VCaP (cell line): ENCODE results near the gene RSRC1.
"Not testable (repeated sequence)": the region's sequence is repeated elsewhere in the genome, so short reads cannot be mapped to it uniquely, and the experiment has no call there.

ENCODE experiments used
- H3K27ac ChIP-seq: fragments of 450-650 bp; 2 replicates; pipeline ENCODE4 v1.5.1; 2017
- CTCF ChIP-seq: fragments of 450-650 bp; conservative IDR thresholded peaks from 2 replicates; pipeline ENCODE4 v1.5.1; 2017; ENCODE audit warnings: mild to moderate bottlenecking, moderate library complexity

RSRC1 gene

GRCh38 chr3:158210067-158210466 lies 100.2 kb downstream of the RSRC1 start:
- no peak for TF ChIP-seq CTCF
- H3K27ac ChIP-seq, result no peak overlapping the region

- TF ChIP-seq CTCF, result no peak
- H3K27ac ChIP-seq, result no peak overlapping the region
Measured at GRCh38 chr3:158213461-158213860, 103.6 kb downstream of the RSRC1 start.

- H3K27ac ChIP-seq, result no peak overlapping the region
- no peak for TF ChIP-seq CTCF
Measured at GRCh38 chr3:158217992-158218391, 108.1 kb downstream of the RSRC1 start.

- no peak overlapping the region for H3K27ac ChIP-seq
- no peak for TF ChIP-seq CTCF
Measured at GRCh38 chr3:158220575-158220974, 110.7 kb downstream of the RSRC1 start.

GRCh38 chr3:158221426-158221825 lies 111.5 kb downstream of the RSRC1 start:
- TF ChIP-seq CTCF, result no peak
- H3K27ac ChIP-seq, result no peak overlapping the region

GRCh38 chr3:158226429-158226828 lies 116.5 kb downstream of the RSRC1 start:
- H3K27ac ChIP-seq, result no peak overlapping the region
- no peak for TF ChIP-seq CTCF

GRCh38 chr3:158228942-158229341 lies 119.1 kb downstream of the RSRC1 start:
- not testable (repeated sequence) for H3K27ac ChIP-seq

- no peak overlapping the region for H3K27ac ChIP-seq
- no peak for TF ChIP-seq CTCF
Measured at GRCh38 chr3:158233791-158234190, 123.9 kb downstream of the RSRC1 start.
